Measurements from ENCODE around the gene ACRBP.
A peak's percentile ranks its signal among the peaks of the same experiment; 100 is the strongest.

Gene ACRBP

GRCh38 chr12:6620137-6620884 lies 26.9 kb downstream of the ACRBP start:
- peak overlapping the region in 2 of 7 experiments; percentile 15 to 18 for H3K4me3 ChIP-seq
- peak overlapping the region in 2 of 21 experiments; percentile 39 to 46 for H3K27ac ChIP-seq

- Histone ChIP-seq H3K4me3 (no peak overlapping the region), H3K27ac (peak overlapping the region in 1 of 21 experiments; percentile 10)
These were observed 28.6 kb downstream of the ACRBP start for GRCh38 chr12:6618483-6619225.

GRCh38 chr12:6615802-6616201 lies 31.4 kb downstream of the ACRBP start:
- Histone ChIP-seq H3K27ac (peak overlapping the region in 2 of 21 experiments; percentile 15 to 52), H3K4me3 (no peak overlapping the region)

- Histone ChIP-seq H3K27ac (peak overlapping the region; percentile 54 to 94 (median 84)), H3K4me3 (no peak overlapping the region)
These were observed 32.6 kb downstream of the ACRBP start for GRCh38 chr12:6614513-6615172.

- H3K4me3 ChIP-seq, result no peak overlapping the region
- peak overlapping the region; percentile 54 to 94 (median 84) for H3K27ac ChIP-seq
These were observed 33.3 kb downstream of the ACRBP start for GRCh38 chr12:6613776-6614512.

- Histone ChIP-seq H3K4me3 (peak overlapping the region in 2 of 7 experiments; percentile 1 to 17), H3K27ac (peak overlapping the region; percentile 34 to 94 (median 84))
These were observed 34.0 kb downstream of the ACRBP start for GRCh38 chr12:6613015-6613775.

GRCh38 chr12:6612652-6613014 lies 34.6 kb downstream of the ACRBP start:
- Histone ChIP-seq H3K4me3 (peak overlapping the region in 2 of 7 experiments; percentile 1 to 17), H3K27ac (peak overlapping the region; percentile 34 to 94 (median 84))

- Histone ChIP-seq H3K27ac (peak overlapping the region in 18 of 21 experiments; percentile 1 to 94 (median 86)), H3K4me3 (peak overlapping the region in 1 of 7 experiments; percentile 17)
These were observed 35.0 kb downstream of the ACRBP start for GRCh38 chr12:6612247-6612646.

GRCh38 chr12:6608592-6609281 lies 38.5 kb downstream of the ACRBP start:
- Histone ChIP-seq H3K4me3 (no peak overlapping the region), H3K27ac (peak overlapping the region in 16 of 21 experiments; percentile 20 to 96 (median 50))

GRCh38 chr12:6607751-6608591 lies 39.3 kb downstream of the ACRBP start:
- Histone ChIP-seq H3K27ac (peak overlapping the region in 18 of 21 experiments; percentile 5 to 96 (median 52)), H3K4me3 (no peak overlapping the region)

- Histone ChIP-seq H3K4me3 (peak overlapping the region; percentile 72 to 98 (median 90)), H3K27ac (peak overlapping the region; percentile 88 to 100 (median 97))
These were observed 40.7 kb downstream of the ACRBP start for GRCh38 chr12:6606331-6607131.

GRCh38 chr12:6605421-6606330 lies 41.6 kb downstream of the ACRBP start:
- H3K4me3 ChIP-seq, result peak overlapping the region; percentile 72 to 98 (median 90)

GRCh38 chr12:6604259-6605029 lies 42.8 kb downstream of the ACRBP start:
- Histone ChIP-seq H3K27ac (peak overlapping the region in 16 of 21 experiments; percentile 33 to 100 (median 97)), H3K4me3 (peak overlapping the region in 6 of 7 experiments; percentile 72 to 98 (median 91))

More at GRCh38 chr12:6605421-6606330, 41.6 kb downstream of the ACRBP start:
- H3K27ac ChIP-seq, result peak overlapping the region; percentile 88 to 100 (median 97)

- Histone ChIP-seq H3K27ac (peak overlapping the region in 18 of 21 experiments; percentile 9 to 99 (median 58)), H3K4me3 (peak overlapping the region in 3 of 7 experiments; percentile 7 to 86 (median 11))
These were observed 44.1 kb downstream of the ACRBP start for GRCh38 chr12:6603095-6603567.
